Measurements from ENCODE around the gene THG1L. TPM values are rescaled to one million over a fixed set of nuclear protein-coding genes. Genes with fewer than 3 reads are reported as not detected.

Gene THG1L
- total RNA-seq, 1 experiment from 2014 or later = 12.9 TPM

GRCh38 chr5:157741131-157741530, 9.9 kb downstream of the THG1L start:
- H2BK15ac ChIP-seq (ENCODE audit: low read depth, low read length) = no peak overlapping the region
- no peak overlapping the region for H3K14ac ChIP-seq (ENCODE audit: insufficient read depth, low read length)
- H4K5ac ChIP-seq (ENCODE audit: insufficient read length, low read depth, low read length) = no peak overlapping the region
- no peak overlapping the region for H3K56ac ChIP-seq (ENCODE audit: insufficient read length, low read depth, low read length)
- no peaks in the 10 kb centered on the region for H3K79me2 ChIP-seq (ENCODE audit: insufficient read depth, low read length)
- no peaks in the 10 kb centered on the region for H3K79me1 ChIP-seq (ENCODE audit: insufficient read depth, low read depth, low read length, poor library complexity, severe bottlenecking)
- no peak overlapping the region for H3K4ac ChIP-seq (ENCODE audit: low read depth, low read length)
- TF ChIP-seq, protein P1, sequence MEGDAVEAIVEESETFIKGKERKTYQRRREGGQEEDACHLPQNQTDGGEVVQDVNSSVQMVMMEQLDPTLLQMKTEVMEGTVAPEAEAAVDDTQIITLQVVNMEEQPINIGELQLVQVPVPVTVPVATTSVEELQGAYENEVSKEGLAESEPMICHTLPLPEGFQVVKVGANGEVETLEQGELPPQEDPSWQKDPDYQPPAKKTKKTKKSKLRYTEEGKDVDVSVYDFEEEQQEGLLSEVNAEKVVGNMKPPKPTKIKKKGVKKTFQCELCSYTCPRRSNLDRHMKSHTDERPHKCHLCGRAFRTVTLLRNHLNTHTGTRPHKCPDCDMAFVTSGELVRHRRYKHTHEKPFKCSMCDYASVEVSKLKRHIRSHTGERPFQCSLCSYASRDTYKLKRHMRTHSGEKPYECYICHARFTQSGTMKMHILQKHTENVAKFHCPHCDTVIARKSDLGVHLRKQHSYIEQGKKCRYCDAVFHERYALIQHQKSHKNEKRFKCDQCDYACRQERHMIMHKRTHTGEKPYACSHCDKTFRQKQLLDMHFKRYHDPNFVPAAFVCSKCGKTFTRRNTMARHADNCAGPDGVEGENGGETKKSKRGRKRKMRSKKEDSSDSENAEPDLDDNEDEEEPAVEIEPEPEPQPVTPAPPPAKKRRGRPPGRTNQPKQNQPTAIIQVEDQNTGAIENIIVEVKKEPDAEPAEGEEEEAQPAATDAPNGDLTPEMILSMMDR (conservative IDR thresholded peaks at IDR 0.05) = no peak
- no peak overlapping the region for H2BK5ac ChIP-seq (ENCODE audit: insufficient read length, low read length)
- Mint-ChIP-seq H3K27me3 (ENCODE audit: low read depth) (peaks cover 18% of the 10 kb centered on the region), H3K4me1 (peaks cover 5 to 10% of the 10 kb centered on the region in 2 experiments), H3K27ac (no peak overlapping the region), H3K4me3 (no peak overlapping the region), H3K36me3 (ENCODE audit: insufficient read depth in 1 of 3, low read depth in 3 of 3) (peaks cover 18 to 34% (median 30%) of the 10 kb centered on the region in 3 experiments), H3K9me3 (peaks cover 0 to 7% of the 10 kb centered on the region in 2 experiments; a peak in 2 of 5 replicates)
- H2AFZ ChIP-seq (ENCODE audit: low read length) = no peak overlapping the region
- no peak overlapping the region for H3T11ph ChIP-seq (ENCODE audit: low read length)
- peaks cover 9% of the 10 kb centered on the region for H3K23me2 ChIP-seq (ENCODE audit: insufficient read length, low read depth, low read length, poor library complexity, severe bottlenecking)
- H2BK120ac ChIP-seq (ENCODE audit: low read depth, low read length, poor library complexity, severe bottlenecking) = no peak overlapping the region
- H4K8ac ChIP-seq (replicated peaks; ENCODE audit: insufficient read length, low read depth, low read length) = no peak overlapping the region
- H3K23ac ChIP-seq (ENCODE audit: insufficient read length, low read depth, low read length) = no peak overlapping the region
- no peak for DNase-seq
- no CpG with 5 or more reads among the region's 4 CpGs for WGBS (ENCODE audit: extremely low coverage, insufficient read length, low lambda C conversion rate)
- no peak overlapping the region for H3K4me2 ChIP-seq (ENCODE audit: insufficient read depth, insufficient read length, low read length)
- H3K9me3 ChIP-seq (ENCODE audit: control insufficient read depth, low read depth, low read length) = no peaks in the 10 kb centered on the region
- H4K91ac ChIP-seq (ENCODE audit: insufficient read length, low read depth, low read length) = no peak overlapping the region
- H2BK12ac ChIP-seq (ENCODE audit: insufficient read length, low read depth, low read length) = no peak overlapping the region
- H2AK5ac ChIP-seq (ENCODE audit: insufficient read length, low read length) = no peak overlapping the region
- H3K27me3 ChIP-seq (ENCODE audit: insufficient read depth, low read length) = peaks cover 7% of the 10 kb centered on the region
- H2BK20ac ChIP-seq (ENCODE audit: low read depth, low read length, poor library complexity, severe bottlenecking) = no peak overlapping the region
- no peak overlapping the region for H3K27ac ChIP-seq (ENCODE audit: insufficient read length, low read depth, low read length)
- no peak overlapping the region for H3K18ac ChIP-seq (ENCODE audit: insufficient read length, low read depth, low read length)
- no peak overlapping the region for H3K9ac ChIP-seq (ENCODE audit: extremely low read depth, insufficient read length, low read length)
- H3K4me1 ChIP-seq (ENCODE audit: insufficient read depth, low read length) = no peaks in the 10 kb centered on the region
- no peaks in the 10 kb centered on the region for H4K20me1 ChIP-seq (ENCODE audit: control insufficient read depth, insufficient read depth, insufficient read length)
